Dermis lymphatic vessel endothelial cell (primary cell): Measurements from ENCODE around the gene SELENOW. TPM values are rescaled to one million over a fixed set of nuclear protein-coding genes. Genes with fewer than 3 reads are reported as not detected.

Source experiments
- total RNA-seq: library from RNA; depleted of rRNA; stranded (reverse); fragments of >200 nt; gene quantifications from 2 replicates; pipeline ENCODE4 v1.2.1, GENCODE V29; 2014

Gene SELENOW
- total RNA-seq, result 213 and 450 TPM in 2 replicates

GRCh38 chr19:47778049-47778953, at the start of gene SELENOW:
Gene SELENOW, plus strand, starts transcription at chr19:47778703. Its CDS starts 83 bp downstream, at chr19:47778786.

GRCh38 chr19:47745010-47745901, 33.2 kb upstream of the SELENOW start, which contains the start of gene NOP53:
Gene NOP53, plus strand, starts transcription at chr19:47745546. Its CDS starts 14 bp downstream, at chr19:47745560.

GRCh38 chr19:47804451-47804850, 25.9 kb downstream of the SELENOW start, which contains the start of gene TPRX1:
Gene TPRX1, minus strand, starts transcription at chr19:47804551. Its CDS starts 12 bp downstream, at chr19:47804539.

GRCh38 chr19:47821460-47822020, 43.0 kb downstream of the SELENOW start, which contains the start of gene CRX:
Gene CRX, plus strand, starts transcription at chr19:47821937. Its CDS starts 12,507 bp downstream, at chr19:47834444.

Other genes with a start within 250 kb of the SELENOW start
- 0.22 and 0.77 TPM in 2 replicates for gene ZNF541, start 205.6 kb upstream of the SELENOW start, total RNA-seq
- 2.3 and 3.7 TPM in 2 replicates for gene BICRA, start 169.6 kb upstream of the SELENOW start, total RNA-seq
- 83.8 and 85.5 TPM in 2 replicates for gene EHD2, start 65.3 kb upstream of the SELENOW start, total RNA-seq
- 82.9 and 109 TPM in 2 replicates for gene NOP53, start 33.2 kb upstream of the SELENOW start, total RNA-seq
- gene TPRX1, start 25.8 kb downstream of the SELENOW start, total RNA-seq, result not detected in 2 replicates
- gene CRX, start 43.2 kb downstream of the SELENOW start, total RNA-seq, result not detected in 2 replicates
- gene TPRX2, start 80.5 kb downstream of the SELENOW start, total RNA-seq, result not detected in 2 replicates
- gene SULT2A1, start 107.6 kb downstream of the SELENOW start, total RNA-seq, result not detected in 2 replicates
- not detected in 2 replicates for gene BSPH1, start 213.5 kb downstream of the SELENOW start, total RNA-seq
- not detected in 2 replicates for gene ELSPBP1, start 215.9 kb downstream of the SELENOW start, total RNA-seq